Stimulated activated CD4-positive, alpha-beta T cell treated with anti-CD3 and anti-CD28 coated beads, Interleukin-12 subunit alpha, Interleukin-12 subunit beta, amount 100 ng/mL, for 24 hours (primary cell): ENCODE measurements around the gene ARHGAP12.
A peak's percentile ranks its signal among the peaks of the same experiment; 100 is the strongest.
"Not testable (repeated sequence)": the region's sequence is repeated elsewhere in the genome, so short reads cannot be mapped to it uniquely, and the experiment has no call there.

ENCODE experiments used
- DNase-seq, 2 experiments: peaks; one replicate each; pipeline ENCODE4 v3.0.0-alpha.2; 2020; ENCODE audit warnings: low read depth in 2 of 2

The ARHGAP12 gene

GRCh38 chr10:31771331-31771831, 157.2 kb downstream of the ARHGAP12 start:
- DNase-seq = no peak

- DNase-seq = peak; percentile 34 to 42
Measured at GRCh38 chr10:31770307-31770902, 158.2 kb downstream of the ARHGAP12 start.

DNA sequence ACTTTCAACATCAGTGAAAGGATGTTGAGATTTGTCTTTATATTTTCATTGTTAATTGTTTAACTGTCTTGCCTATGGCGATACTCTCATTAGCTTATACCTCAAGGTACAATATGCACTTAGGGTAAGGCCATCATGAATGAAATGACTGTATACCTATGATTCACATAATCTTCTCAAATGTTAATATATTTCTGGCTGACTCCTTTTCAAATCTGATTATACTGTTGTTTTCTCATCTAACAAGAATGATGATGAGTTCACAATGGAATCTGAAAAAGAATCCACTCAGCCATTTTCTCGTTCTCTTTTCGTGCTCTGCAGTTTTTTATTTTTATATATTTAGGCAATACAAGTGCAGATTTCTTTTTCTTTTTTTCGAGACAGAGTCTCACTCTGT, 159.1 kb downstream of the ARHGAP12 start:
- DNase-seq = no peak

DNA sequence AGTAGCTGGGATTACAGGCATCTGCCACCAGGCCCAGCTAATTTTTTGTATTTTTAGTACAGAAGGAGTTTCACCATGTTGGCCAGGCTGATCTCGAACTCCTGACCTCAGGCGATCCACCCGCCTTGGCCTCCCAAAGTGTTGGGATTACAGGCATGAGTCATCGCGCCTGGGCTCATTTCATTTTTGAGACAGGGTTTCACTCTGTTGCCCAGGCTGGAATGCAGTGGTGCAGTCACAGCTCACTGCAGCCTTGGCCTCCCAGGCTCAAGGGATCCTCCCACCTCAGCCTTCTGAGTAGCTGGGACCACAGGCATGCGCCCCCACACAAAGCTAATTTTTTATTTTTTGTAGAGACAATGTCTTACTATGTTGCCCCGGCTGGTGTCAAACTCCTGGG, 159.7 kb downstream of the ARHGAP12 start:
- DNase-seq = not testable (repeated sequence)

- DNase-seq = no peak
Measured at GRCh38 chr10:31768467-31768866, 160.2 kb downstream of the ARHGAP12 start.

DNA sequence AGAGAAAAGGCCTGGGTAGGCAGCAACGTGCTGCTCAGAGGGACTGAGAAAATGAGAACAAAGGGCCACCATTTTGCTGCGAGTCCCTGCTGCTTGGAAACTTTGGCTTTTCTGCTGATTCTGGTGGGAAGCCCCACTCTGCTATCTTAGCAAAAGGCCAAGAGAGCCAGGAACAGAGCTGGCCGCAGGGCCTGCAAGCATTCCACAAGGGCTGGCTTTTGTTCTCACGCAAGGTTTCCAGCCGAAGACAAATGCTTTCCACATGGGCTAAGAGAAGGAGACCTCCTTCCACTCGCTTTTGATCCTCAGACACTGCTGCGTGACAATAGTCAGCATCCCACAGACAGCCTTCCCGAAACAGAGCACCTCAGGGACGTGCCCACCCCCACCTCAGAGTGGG, 163.1 kb downstream of the ARHGAP12 start:
- no peak for DNase-seq

- DNase-seq = no peak
Measured at GRCh38 chr10:31762316-31762715, 166.3 kb downstream of the ARHGAP12 start.

- no peak for DNase-seq
Measured at GRCh38 chr10:31761156-31761555, 167.5 kb downstream of the ARHGAP12 start.

GRCh38 chr10:31760674-31761081, 168.0 kb downstream of the ARHGAP12 start:
- DNase-seq = no peak

GRCh38 chr10:31759799-31760626, 168.6 kb downstream of the ARHGAP12 start:
- peak; percentile 91 to 92 for DNase-seq

- peak; percentile 44 to 52 for DNase-seq
Measured at GRCh38 chr10:31759124-31759798, 169.4 kb downstream of the ARHGAP12 start.

GRCh38 chr10:31758495-31758894, 170.1 kb downstream of the ARHGAP12 start:
- DNase-seq = no peak

DNA sequence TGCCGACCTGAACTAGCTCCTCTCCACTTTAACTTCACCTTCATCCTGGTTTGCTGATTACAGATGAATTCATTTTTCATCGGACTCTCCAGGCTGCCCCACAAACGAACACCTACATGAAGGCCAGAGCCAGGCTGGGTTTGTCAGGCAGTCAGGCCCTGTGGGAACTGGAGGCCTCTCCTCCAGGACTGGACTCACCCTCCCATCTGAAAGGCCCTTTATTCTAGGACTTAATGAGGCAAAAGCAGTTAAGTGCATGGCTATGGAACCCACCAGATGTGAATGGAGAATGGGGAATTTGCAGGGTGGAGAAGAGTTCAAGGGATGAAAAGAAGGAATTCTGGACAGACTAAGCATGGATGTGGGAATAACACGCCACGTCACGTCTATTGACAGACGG, 170.8 kb downstream of the ARHGAP12 start:
- no peak for DNase-seq

- DNase-seq = no peak
Measured at GRCh38 chr10:31757386-31757791, 171.2 kb downstream of the ARHGAP12 start.

- no peak for DNase-seq
Measured at GRCh38 chr10:31756729-31757110, 171.9 kb downstream of the ARHGAP12 start.

- no peak for DNase-seq
Measured at GRCh38 chr10:31756101-31756728, 172.4 kb downstream of the ARHGAP12 start.
